HepG2 (cell line): Measurements from ENCODE around the gene CD9. TPM values are rescaled to one million over a fixed set of nuclear protein-coding genes. Genes with fewer than 3 reads are reported as not detected.

Experiments used
- ARNT2 ChIP-seq: sonication (generic); formaldehyde crosslinking; IDR thresholded peaks from 2 replicates; pipeline ENCODE4 v1.8.0; 2022; ENCODE audit warnings: mild to moderate bottlenecking, low read depth, missing genetic modification reagents, moderate library complexity
- ARNTL ChIP-seq: sonication (generic); formaldehyde crosslinking; IDR thresholded peaks from 2 replicates; pipeline ENCODE4 v1.4.0; 2020; ENCODE audit warnings: mild to moderate bottlenecking, missing genetic modification reagents
- ATF3 ChIP-seq: sonication (generic); formaldehyde crosslinking; IDR thresholded peaks from 2 replicates; pipeline ENCODE4 v1.4.0; 2020; ENCODE audit warnings: missing genetic modification reagents
- CBFB ChIP-seq: sonication (generic); formaldehyde crosslinking; IDR thresholded peaks from 2 replicates; pipeline ENCODE4 v1.4.0; 2020; ENCODE audit warnings: missing genetic modification reagents
- CEBPZ ChIP-seq: IDR thresholded peaks from 2 replicates; pipeline ENCODE4 v1.6.1; 2012; ENCODE audit warnings: low read length, improper control_type of control experiment
- HIVEP1 ChIP-seq: sonication (generic); formaldehyde crosslinking; IDR thresholded peaks from 2 replicates; pipeline ENCODE4 v1.4.0; 2020; ENCODE audit warnings: mild to moderate bottlenecking, missing genetic modification reagents
- HOXA7 ChIP-seq: sonication (generic); formaldehyde crosslinking; IDR thresholded peaks from 2 replicates; pipeline ENCODE4 v1.8.1; 2022; ENCODE audit warnings: mild to moderate bottlenecking, missing genetic modification reagents, moderate library complexity
- MTERF4 ChIP-seq: sonication (generic); formaldehyde crosslinking; IDR thresholded peaks from 2 replicates; pipeline ENCODE4 v1.8.0; 2023; ENCODE audit warnings: mild to moderate bottlenecking, missing genetic modification reagents
- RORA ChIP-seq: sonication (generic); formaldehyde crosslinking; IDR thresholded peaks from 2 replicates; pipeline ENCODE4 v1.5.0; 2020; ENCODE audit warnings: mild to moderate bottlenecking, missing genetic modification reagents, moderate library complexity
- ZNF432 ChIP-seq: sonication (generic); formaldehyde crosslinking; IDR thresholded peaks from 2 replicates; pipeline ENCODE4 v1.5.0; 2020; ENCODE audit warnings: missing genetic modification reagents, mild to moderate bottlenecking, borderline replicate concordance
- ZNF816 ChIP-seq: sonication (generic); formaldehyde crosslinking; IDR thresholded peaks from 2 replicates; pipeline ENCODE4 v1.8.0; 2022; ENCODE audit warnings: missing genetic modification reagents, mild to moderate bottlenecking, borderline replicate concordance
- polyA plus RNA-seq, 8 experiments: library from polyadenylated mRNA; depleted of rRNA in 3 of 8; stranded (reverse) in 7 of 8; unstranded in 1 of 8; fragments of >200 nt; fragmentation: Illumina TruSeq in 4 of 8; extraction: Trizol in 4 of 8; gene quantifications; 2 replicates each; pipeline versions ENCODE4 v1.2.1 to v1.2.3, GENCODE V29; 2011 to 2016; ENCODE audit warnings: low read depth in 4 of 8, missing spikeins in 1 of 8, mixed read lengths in 1 of 8; ENCODE audit not compliant: insufficient read depth in 1 of 8
- total RNA-seq, 5 experiments: library from RNA; depleted of rRNA; stranded (reverse); fragments of >200 nt; fragmentation: Illumina TruSeq; extraction: Trizol; gene quantifications; 2 replicates each; pipeline ENCODE4 v1.2.3, GENCODE V29; 2016; ENCODE audit warnings: low read depth in 1 of 5

Gene CD9
- total and polyA plus RNA-seq, 2 of the 13 experiments (the other 11 are each of a cell fraction or from before 2014, with no cell fraction given): 5.8 to 38.3 TPM

- TF ChIP-seq RORA (CRISPR knock-in tag): no peak
- no peak for TF ChIP-seq ATF3
- no peak for TF ChIP-seq ZNF816 (CRISPR knock-in tag)
- TF ChIP-seq HIVEP1: 0 out of 2 replicates have a peak, but pooled peaks have one; percentile 19
- TF ChIP-seq CBFB (CRISPR knock-in tag): peak; percentile 77; the same call in 1 of the 2 replicates
- no peak for TF ChIP-seq ARNTL (CRISPR knock-in tag)
- TF ChIP-seq HOXA7 (CRISPR knock-in tag): no peak
- no peak for TF ChIP-seq ZNF432 (CRISPR knock-in tag)
- peak; percentile 63; the same call in 1 of the 2 replicates for TF ChIP-seq ARNT2 (CRISPR knock-in tag)
- TF ChIP-seq MTERF4: no peak
- TF ChIP-seq CEBPZ: no peak
These were observed 30.3 kb downstream of the CD9 start (continued) for GRCh38 chr12:6230321-6231110.
